Measurements from ENCODE around the gene NEGR1.

Gene NEGR1

DNA sequence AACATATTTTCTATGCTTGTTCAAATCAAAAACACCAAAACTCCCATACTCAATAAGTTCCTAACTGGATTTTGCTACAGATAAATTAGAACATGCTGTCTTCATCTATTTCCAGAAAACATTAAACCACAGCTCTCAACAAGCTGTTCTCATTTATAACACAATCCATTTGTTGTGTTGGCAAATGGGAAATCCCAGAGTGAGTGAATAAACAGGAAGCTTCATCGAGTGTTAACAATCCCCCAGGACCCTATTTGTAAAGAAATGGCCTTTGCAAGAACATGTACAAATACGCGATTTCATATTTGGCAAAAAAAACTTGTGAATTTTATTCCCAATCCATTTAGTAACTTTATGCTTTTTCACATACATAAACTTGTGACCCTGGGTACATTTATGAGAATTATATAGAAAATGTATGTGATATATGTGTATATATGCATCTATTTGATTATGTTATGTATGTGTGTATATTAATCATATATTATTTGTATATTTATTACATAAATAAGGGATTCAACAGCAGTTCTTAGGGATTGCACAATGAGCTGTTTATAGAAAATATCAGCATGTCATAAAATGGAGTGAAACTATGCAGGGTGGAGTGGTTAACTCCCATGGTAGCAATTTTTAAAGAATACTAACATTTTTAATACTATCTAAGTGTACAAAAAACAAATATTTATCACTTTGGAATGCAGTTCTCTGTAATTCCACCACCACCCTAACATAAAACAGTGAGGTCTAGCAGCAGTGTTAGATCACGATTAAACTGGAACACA is 160.0 kb downstream of the NEGR1 start:
- no peak for DNase-seq (ENCODE audit: extremely low read depth in 1 of 2, low read depth in 1 of 2)

DNA sequence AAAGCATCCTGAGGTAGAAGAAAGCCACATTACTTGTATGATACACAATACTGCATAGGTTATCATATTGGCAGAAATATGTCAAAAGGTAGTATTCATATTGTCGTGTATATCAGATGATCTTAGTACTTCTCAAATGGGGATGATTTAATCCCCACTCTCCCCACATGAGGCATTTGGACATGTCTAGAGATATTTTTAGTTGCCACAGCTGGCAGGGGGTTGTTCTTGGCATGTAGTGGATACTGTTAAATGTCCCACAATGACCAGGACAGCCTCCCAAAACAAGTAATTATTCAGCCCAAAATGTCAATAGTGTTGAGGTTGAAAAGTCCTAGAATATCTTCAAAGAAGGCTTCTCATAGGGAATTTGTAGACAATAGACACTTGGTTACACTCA is 162.8 kb downstream of the NEGR1 start:
- DNase-seq (ENCODE audit: extremely low read depth in 1 of 2, low read depth in 1 of 2): no peak

DNA sequence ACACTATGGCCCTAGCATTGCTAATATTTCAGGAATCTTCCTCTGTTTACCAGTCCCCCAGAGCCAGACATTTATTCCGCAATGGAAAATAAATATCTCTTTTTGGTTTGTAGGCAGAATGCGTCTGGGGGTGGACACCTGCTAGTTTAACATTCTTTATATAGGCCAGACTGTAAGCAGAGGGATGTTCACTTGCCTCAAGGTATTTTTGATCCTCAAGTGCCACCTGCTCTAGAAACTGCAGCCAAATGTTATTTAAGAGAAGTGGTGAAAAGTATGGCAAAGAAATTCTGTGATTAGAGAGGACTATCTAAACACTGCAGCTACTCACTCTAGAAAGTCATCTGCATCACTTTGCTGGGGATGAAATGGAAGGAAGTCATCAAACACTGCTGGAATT is 164.7 kb downstream of the NEGR1 start:
- no peak for DNase-seq (ENCODE audit: extremely low read depth in 1 of 2, low read depth in 1 of 2)

DNA sequence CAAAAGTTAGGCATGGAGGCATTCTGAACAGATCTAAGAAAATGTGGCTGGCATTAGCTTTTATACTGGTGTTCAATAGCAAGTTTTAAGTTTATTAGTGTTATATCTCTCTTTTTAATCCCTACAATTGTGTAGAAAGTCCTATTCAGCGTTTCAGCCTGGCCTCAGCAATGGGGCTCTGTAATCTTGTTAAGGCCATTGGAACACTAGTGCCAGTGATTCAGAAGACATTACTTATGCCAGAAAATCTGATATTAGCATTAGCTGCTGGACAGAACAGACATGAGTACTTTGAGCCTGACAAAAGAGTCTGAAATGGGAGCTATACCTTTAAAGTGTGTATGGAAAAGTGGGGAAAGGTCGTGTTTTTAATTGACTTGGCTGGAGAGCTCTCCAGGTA is 167.0 kb downstream of the NEGR1 start:
- no peak for DNase-seq (ENCODE audit: extremely low read depth in 1 of 2, low read depth in 1 of 2)

DNA sequence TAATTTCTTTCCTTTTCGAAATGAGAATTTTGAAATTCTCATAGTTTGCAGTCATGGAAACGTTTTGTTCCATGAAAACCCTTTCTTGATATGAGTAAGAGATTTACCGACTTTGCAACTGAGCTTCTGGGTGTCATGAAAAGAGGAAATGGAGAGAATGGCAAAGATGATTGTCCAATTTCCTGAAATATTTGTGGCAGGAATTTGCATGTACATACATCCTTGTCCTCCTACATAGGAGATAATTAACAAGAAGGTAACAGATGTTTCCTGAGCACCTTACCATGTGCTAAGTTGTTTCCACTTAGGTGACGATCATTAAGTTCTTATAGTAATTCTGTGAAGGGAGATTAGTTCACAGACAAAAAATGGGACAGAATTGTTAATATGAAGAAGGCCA is 170.7 kb downstream of the NEGR1 start:
- no peak for DNase-seq (ENCODE audit: extremely low read depth in 1 of 2, low read depth in 1 of 2)

DNA sequence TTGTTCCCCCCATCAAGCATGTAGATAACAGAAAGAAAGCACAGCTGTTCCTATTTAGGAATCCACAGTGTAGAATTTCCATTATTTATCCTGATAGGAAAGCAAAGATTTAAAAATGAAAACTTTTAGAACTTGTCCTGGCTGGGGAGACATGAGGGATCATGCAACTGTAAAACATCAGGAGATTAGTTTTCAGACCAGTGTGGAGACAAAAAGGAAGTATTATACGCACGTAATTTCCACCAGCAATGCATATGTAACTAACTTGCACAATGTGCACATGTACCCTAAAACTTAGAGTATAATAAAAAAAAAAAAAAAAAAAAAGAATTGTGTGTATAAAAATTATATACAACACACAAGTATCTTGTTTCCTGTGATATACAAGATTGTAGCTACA is 172.4 kb downstream of the NEGR1 start:
- no peak for DNase-seq (ENCODE audit: extremely low read depth in 1 of 2, low read depth in 1 of 2)

DNA sequence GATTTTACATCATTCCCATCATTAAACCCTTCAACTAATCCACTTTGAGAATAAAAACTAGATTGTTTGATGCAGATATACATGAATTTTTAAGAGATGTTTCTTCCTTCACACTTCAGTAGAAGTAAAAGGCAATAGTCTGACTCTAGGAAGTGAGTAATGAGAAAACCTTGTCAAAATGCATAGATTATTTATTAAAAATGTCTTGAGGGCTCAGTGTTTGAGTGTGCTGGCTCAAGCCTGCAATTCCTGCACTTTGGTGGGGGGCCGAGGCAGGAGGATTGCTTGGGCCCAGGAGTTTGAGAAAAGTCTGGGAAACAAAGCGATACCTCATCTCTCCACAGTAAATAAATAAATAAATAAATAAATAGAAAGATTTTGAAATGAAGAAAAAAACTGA is 177.1 kb downstream of the NEGR1 start:
- no peak for DNase-seq (ENCODE audit: extremely low read depth in 1 of 2, low read depth in 1 of 2)

DNA sequence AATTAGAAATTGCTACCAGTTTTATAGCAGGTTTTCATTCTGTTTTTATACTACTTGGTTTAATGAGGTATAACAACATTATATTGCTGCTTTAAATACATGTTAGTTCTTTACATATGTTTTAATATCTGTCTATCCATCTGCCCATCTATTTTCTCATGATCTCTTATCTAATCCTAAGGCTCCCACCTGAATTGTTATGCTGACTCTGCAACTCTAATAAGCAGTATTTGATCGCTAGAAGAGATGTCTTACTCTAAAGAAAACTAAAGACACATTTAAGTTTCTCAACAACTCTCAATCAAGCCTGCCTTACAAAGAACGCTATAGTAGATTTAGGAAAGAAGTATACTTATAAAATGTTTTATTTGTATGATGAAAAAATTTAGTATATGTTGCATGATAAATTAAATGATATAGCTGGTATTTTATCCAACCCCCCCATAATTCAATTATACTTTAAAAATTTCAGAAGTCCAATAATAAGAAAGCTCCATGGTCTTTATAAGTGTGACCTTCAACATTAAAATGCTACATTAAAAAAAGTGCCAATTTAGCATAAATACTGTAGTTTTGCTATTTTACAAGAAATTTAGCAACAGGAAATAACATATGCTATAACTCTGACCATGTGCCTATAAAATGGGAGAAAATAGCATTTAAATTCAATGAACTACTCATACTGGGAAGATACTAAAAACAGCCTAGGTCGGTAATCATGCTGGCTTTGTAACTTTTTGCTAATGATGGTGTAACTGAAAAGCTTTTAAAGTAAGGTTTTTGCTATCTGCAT is 180.3 kb downstream of the NEGR1 start:
- DNase-seq (ENCODE audit: extremely low read depth in 1 of 2, low read depth in 1 of 2): no peak

DNA sequence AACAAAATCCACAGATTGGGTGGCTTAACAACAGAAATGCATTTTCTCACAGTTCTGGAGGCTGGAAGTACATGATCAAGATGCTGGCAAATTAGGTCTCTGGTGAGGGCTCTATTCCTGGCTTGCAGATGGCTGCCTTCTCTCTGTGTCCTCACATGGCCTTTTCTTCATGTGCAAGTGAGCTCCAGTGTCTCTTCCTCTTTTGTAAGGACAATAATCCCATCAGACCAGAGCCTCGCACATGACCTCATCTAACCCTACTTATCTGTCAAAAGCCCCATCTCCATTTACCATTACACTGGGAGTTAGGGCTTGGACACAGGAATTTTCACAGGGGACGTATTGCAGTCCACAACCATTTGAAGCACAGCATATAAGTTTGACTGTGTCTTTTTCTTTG is 181.6 kb downstream of the NEGR1 start:
- no peak for DNase-seq (ENCODE audit: extremely low read depth in 1 of 2, low read depth in 1 of 2)

DNA sequence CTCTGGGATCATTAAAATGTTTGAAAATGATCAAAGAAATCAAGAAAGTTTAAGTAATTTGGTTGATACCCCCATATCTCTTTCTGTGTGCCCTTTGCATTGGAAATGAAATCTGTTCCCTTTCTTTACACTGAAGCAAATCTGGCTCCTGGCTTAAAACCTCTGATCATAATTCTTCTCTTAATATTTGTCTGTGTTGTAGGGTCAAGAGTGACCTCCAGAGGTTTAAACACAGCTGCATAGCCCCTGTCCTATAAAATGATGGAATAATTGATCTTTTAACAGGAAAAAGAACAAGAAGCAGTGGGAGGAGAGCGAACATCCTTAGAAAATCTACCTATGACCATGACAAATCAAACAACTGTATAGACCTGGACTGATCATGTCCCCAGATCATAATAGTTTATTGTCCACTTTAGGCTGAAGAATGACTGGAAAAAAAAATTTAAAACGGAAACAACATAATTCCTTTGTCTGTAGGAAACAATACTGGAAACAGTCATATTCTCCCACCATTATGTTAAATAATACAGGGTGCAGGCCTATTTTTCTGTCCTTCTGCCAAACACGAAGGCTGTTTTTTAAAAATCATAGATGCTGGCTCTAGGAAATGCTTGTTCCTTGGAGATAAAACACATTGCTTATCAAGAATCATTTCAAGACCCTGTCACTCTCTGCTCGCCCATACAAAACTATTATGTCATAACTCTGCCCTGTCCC is 184.3 kb downstream of the NEGR1 start:
- DNase-seq (ENCODE audit: extremely low read depth in 1 of 2, low read depth in 1 of 2): no peak

DNA sequence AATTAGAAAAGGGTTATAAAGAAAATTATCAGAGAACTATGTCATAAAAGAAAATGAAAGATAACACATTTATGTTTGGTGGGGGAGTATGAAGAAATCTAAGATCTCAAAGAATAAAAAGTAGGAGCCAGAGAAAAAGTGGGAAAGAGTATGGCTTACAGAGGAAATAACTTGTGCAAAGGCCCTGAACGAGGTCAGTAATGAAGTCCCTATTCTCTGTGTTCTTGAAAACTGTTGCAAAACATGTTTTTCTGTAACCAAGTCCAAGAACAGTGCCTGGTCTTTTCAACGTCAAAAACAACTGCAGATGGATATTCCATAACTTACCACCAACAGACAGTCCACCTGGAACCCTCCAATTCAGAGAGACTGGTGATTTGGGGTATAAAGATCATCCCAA is 188.1 kb downstream of the NEGR1 start:
- no peak for DNase-seq (ENCODE audit: extremely low read depth in 1 of 2, low read depth in 1 of 2)

DNA sequence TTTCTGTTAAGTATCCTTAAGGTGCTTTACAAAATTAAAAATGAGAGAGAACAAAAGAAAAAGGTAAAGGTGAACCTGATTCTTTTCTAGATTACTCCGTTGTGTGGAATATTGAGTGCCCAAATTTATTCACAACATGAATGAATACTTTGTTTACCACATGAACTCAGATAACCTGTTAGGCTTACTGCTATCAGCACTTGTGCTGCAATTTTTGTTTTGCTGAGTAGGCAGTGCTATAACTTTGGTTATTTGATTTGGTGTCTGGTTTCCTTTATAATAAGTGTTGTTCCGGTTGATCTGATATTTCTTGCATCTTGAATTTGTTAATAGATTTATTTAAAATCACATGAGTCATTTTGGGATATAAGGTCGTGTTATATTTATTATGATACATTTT is 195.9 kb downstream of the NEGR1 start:
- no peak for DNase-seq (ENCODE audit: extremely low read depth in 1 of 2, low read depth in 1 of 2)

DNA sequence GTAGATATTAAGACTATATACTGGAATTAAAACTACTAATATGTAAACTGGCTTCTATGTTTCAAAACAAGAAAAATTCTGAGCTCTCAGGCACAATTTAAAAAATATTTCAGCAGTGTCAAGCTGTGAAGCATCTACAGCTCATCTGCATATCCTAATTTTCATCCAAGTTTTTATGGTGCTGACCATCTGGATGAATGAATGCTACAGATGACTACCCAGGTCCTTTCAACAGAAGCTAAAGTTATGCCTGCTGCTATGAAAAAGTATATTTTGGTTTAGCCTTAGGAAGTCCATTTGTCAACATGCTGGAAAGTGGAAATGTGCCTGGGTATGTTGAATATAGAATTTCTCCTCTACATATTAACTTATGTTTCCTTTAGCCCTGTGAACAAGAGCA is 206.9 kb downstream of the NEGR1 start:
- no peak for DNase-seq (ENCODE audit: extremely low read depth in 1 of 2, low read depth in 1 of 2)

DNA sequence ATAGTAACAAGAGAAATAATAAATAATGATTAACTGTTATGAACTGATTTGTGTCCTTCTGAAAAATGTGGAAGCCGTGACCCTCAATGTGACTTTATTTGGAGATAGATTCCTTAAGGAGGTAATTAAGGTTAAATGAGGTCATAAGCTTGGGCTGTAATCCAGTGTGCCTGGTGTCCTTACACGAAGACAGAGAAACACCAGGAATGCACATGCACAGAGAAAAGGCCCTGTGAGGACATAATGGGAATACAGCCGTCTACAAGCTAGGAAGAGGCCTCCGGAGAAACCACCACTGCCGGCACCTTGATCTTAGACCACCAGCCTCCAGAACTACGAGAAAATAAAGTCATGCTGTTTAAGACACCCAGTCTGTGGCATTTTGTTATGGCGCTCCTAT is 215.9 kb downstream of the NEGR1 start:
- DNase-seq (ENCODE audit: extremely low read depth in 1 of 2, low read depth in 1 of 2): no peak

DNA sequence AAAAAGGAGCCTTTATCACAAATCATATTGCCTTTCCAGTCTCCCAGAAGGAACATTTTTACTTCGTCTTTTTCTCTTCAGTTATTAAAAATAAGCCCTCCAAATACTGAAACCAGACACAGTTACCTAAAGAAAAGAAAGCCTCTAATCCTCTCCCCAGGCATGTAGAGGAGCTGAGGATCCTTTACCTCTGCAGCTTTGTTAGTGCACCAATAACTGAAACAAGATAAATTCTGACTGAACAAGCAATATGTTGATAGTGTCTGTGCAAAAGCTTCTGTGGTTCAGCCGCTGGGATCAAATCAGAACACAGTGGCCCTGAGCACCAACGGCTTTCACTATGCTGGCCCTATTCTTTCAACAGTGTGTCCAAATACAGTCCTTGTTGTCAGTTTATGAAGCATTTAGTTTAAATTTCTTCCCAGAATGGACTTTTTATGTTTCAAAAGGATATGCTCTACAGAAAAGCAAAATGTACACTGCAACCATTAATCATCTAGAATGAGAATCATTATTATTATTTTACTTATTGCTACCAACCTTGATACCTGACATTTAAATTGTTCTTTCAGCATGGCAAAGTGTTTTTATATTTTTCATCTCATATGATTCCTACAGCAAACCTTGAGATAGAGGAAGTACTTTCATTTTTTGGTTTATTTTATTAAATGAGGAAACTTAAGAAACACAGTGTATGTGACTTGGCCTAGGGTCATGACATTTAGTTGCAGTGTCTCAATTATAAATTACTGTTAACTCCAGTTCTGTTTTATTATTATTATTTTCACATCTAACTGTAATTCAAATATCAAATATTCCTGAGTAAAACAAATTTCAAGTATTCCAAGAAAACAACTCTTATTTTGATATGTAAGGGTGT is 217.9 kb downstream of the NEGR1 start:
- no peak for DNase-seq (ENCODE audit: extremely low read depth in 1 of 2, low read depth in 1 of 2)

DNA sequence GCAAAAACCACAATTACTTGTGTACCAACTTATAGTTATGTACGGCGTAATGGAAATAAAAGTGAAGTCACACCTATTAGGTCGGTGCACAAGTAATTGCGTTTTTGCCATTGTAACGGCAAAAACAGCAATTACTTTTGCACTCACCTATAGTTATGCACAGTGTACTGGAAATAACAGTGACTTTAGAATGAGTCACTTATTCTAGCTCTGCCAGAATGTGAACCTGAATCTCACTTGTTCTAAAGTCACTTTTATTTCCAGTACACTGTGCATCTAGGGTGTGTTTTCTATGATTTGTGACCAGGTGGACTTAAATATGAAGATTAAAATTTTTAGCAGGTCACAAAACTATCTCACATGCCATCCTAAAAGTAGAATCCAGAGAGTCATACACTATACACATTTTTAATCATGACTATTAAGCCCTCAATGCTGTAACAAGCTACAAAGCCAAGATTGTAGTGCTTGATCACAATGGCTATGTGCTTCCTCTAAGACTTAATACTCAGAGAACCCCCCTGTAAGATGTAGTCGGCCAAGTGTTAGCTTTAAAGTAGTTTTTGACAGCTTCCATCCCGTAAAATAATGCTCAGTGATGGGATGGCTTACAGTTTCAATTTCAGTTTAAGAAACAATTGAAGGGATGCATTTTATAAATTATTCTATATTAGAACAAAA is 218.8 kb downstream of the NEGR1 start:
- DNase-seq (ENCODE audit: extremely low read depth in 1 of 2, low read depth in 1 of 2): no peak

DNA sequence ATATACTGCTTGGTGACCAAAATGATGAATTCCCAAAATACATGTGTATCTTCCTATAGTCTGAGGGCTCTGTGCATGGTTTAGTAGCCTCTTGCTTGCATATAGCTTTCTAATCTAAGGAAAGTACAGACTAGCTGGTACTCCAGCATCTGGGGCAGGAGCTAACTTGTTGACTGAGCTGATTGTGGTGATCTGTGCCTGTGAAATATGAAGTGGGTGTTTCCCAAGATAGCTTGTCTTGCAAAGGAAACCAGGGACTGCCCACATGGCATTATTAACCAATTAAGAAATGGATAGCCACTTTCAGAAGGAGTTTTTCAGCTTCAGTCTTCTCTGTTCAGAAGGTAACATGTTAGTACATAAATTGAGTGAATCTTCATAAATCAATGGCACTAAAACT is 219.8 kb downstream of the NEGR1 start:
- no peak for DNase-seq (ENCODE audit: extremely low read depth in 1 of 2, low read depth in 1 of 2)

DNA sequence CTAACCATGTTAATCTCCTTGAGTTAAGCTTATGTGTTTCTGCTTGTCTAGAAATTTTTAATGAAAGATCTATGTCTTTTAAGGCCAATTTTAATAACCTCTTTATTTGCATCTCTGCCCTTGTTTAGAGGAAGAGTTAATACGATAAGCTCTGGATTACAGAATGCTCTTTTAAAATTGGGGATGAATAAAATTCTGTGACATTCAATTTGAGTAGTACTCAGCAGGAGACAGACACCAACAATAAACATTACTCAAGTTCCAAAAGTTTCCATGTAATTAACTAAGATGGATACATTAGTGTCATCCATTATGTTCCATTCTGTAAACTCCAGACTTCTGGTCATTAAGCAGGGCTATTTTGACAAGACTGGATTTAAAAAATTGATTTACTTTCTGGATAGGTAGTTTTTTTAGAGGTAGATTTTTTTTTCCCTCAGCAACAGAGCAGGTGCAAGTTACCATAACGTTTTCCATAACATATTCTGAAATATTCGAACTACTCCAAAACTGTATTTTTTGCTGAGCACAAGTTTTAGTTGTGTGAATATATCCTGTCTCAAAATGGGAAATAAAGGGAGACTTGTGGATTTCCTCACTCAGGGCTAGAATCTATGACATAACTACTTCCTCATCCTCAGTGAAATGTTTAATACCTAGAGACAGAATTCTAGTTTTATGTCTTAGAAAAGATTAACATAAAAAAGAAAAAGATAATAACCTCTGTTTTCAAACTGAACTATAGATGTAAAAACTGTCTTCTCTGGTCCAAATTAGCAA is 221.7 kb downstream of the NEGR1 start:
- no peak for DNase-seq (ENCODE audit: extremely low read depth in 1 of 2, low read depth in 1 of 2)

DNA sequence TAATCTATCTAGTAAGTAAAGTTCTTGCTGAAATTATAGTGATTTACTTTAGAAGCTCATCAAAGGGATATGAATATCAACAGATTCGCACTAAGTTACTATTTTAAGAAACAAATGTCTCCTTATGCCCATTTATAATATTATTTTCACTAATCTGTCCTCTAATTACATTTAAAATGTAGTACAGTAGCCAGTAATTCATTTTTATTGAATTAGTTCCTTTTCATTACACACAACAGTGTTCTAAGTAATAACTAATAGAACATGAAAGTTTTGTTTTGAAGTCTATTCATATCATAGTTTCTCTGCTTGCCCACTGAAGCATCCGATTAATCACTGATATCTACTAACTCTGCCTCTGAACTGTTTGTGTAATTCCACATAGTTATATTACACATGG is 225.8 kb downstream of the NEGR1 start:
- DNase-seq (ENCODE audit: extremely low read depth in 1 of 2, low read depth in 1 of 2): no peak

DNA sequence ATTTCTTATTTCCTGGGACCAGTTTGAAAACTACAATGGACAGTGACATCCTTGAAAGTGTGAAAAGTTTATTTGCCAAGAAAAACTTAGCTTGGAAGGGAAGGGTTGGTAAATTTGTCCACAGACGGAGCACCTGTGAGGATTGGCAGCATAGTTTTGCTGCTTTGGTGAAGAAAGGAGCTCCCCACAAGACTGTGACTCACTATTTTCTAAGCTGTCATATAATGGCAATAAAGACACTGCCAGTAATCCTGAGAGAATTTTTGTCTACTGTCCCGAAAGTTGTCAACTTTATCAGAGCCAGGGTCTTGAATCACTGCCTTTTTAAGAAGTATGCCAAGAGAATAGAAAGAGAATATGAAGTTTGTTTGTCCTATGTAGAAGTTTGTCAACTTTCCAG is 230.8 kb downstream of the NEGR1 start:
- no peak for DNase-seq (ENCODE audit: extremely low read depth in 1 of 2, low read depth in 1 of 2)
